OCI-LY1 (cell line): ENCODE results near the gene ESYT2.

Source experiments
- H2AFZ ChIP-seq: fragments of 200-600 bp; sonication (generic), shearing (Covaris generic); 2 replicates; pipeline ENCODE4 v1.6.0; 2014; ENCODE audit warnings: antibody characterized with exemption, mild to moderate bottlenecking, low read length
- H3F3A ChIP-seq: fragments of 200-600 bp; sonication (generic), shearing (Covaris generic); 2 replicates; pipeline ENCODE4 v1.6.0; 2014; ENCODE audit warnings: mild to moderate bottlenecking, antibody characterized with exemption, low read length, moderate library complexity; ENCODE audit not compliant: insufficient read depth
- H3K27ac ChIP-seq: fragments of 200-600 bp; sonication (generic); 2 replicates; pipeline ENCODE4 v1.5.1; 2014; ENCODE audit warnings: low read length, mixed run types, mild to moderate bottlenecking, low read depth; ENCODE audit not compliant: poor library complexity, severe bottlenecking
- H3K27me3 ChIP-seq: fragments of 200-600 bp; sonication (generic); 2 replicates; pipeline ENCODE4 v1.6.0; 2014; ENCODE audit warnings: antibody characterized with exemption, mild to moderate bottlenecking, low read length, moderate library complexity; ENCODE audit not compliant: insufficient read depth
- H3K36me3 ChIP-seq: fragments of 200-600 bp; sonication (generic); 2 replicates; pipeline ENCODE4 v1.6.1; 2014; ENCODE audit warnings: mild to moderate bottlenecking, antibody characterized with exemption, low read length, moderate library complexity, mixed read lengths; ENCODE audit not compliant: insufficient read depth
- H3K4me1 ChIP-seq: fragments of 200-600 bp; sonication (generic); 2 replicates; pipeline ENCODE4 v1.5.1; 2014; ENCODE audit warnings: mild to moderate bottlenecking, low read length, moderate library complexity; ENCODE audit not compliant: insufficient read depth, severe bottlenecking
- H3K4me2 ChIP-seq: fragments of 200-600 bp; sonication (generic), shearing (Covaris generic); 2 replicates; pipeline ENCODE4 v1.6.1; 2014; ENCODE audit warnings: low read length
- H3K4me3 ChIP-seq: fragments of 200-600 bp; sonication (generic); 2 replicates; pipeline ENCODE4 v1.5.1; 2014; ENCODE audit warnings: low read length, low read depth, mild to moderate bottlenecking, mixed read lengths; ENCODE audit not compliant: poor library complexity, severe bottlenecking
- H3K79me2 ChIP-seq: fragments of 200-600 bp; shearing (Covaris generic); 2 replicates; pipeline ENCODE4 v1.6.1; 2016; ENCODE audit warnings: mixed run types, low read length, mixed read lengths; ENCODE audit not compliant: insufficient read depth
- H3K9ac ChIP-seq: fragments of 200-600 bp; sonication (generic), shearing (Covaris generic); 2 replicates; pipeline ENCODE4 v1.6.1; 2014; ENCODE audit warnings: mild to moderate bottlenecking, low read length, mixed read lengths
- H3K9me2 ChIP-seq: fragments of 200-600 bp; sonication (generic), shearing (Covaris generic); 2 replicates; pipeline ENCODE4 v1.6.1; 2014; ENCODE audit warnings: low read depth, mild to moderate bottlenecking, low read length, mixed read lengths
- H3K9me3 ChIP-seq: fragments of 200-600 bp; shearing (Covaris generic); 2 replicates; pipeline ENCODE4 v1.6.1; 2014; ENCODE audit warnings: low read length, mixed read lengths
- H4K20me1 ChIP-seq: fragments of 200-600 bp; sonication (generic), shearing (Covaris generic); 2 replicates; pipeline ENCODE4 v1.6.0; 2016; ENCODE audit warnings: mild to moderate bottlenecking, low read length; ENCODE audit not compliant: insufficient read depth
- CTCF ChIP-seq: fragments of 200-600 bp; sonication (generic), shearing (Covaris generic); IDR thresholded peaks from 2 replicates; pipeline ENCODE4 v1.5.1; 2017; ENCODE audit warnings: mild to moderate bottlenecking, antibody characterized with exemption, low read length, moderate library complexity, mixed read lengths
- EZH2 ChIP-seq: fragments of 200-600 bp; sonication (generic), shearing (Covaris generic); IDR thresholded peaks from 2 replicates; pipeline ENCODE4 v1.8.0; 2017; ENCODE audit warnings: borderline replicate concordance, mixed run types, mild to moderate bottlenecking, antibody characterized with exemption, low read length, moderate library complexity, mixed read lengths

Gene ESYT2

GRCh38 chr7:158861936-158862704 lies 32.8 kb upstream of the ESYT2 start:
- Histone ChIP-seq H3K4me1 (peaks cover 25% of the 10 kb centered on the region), H4K20me1 (no peaks in the 10 kb centered on the region), H3K9me3 (no peaks in the 10 kb centered on the region), H3K27me3 (no peaks in the 10 kb centered on the region), H3K9me2 (no peaks in the 10 kb centered on the region), H2AFZ (no peak overlapping the region), H3K4me2 (no peak overlapping the region), H3K79me2 (0 out of 2 replicates have a peak, but pooled peaks cover under 1% of the 10 kb centered on the region), H3F3A (peaks cover 7% of the 10 kb centered on the region; the same call in 1 of the 2 replicates), H3K9ac (no peak overlapping the region), H3K4me3 (no peak overlapping the region), H3K36me3 (0 out of 2 replicates have a peak, but pooled peaks cover 3% of the 10 kb centered on the region), H3K27ac (no peak overlapping the region)
- no peak for TF ChIP-seq EZH2

GRCh38 chr7:158861004-158861787 lies 31.9 kb upstream of the ESYT2 start:
- Histone ChIP-seq H3K9me2 (no peaks in the 10 kb centered on the region), H3K27me3 (no peaks in the 10 kb centered on the region), H3K9me3 (no peaks in the 10 kb centered on the region), H3K4me1 (peaks cover 27% of the 10 kb centered on the region), H3K36me3 (0 out of 2 replicates have a peak, but pooled peaks cover 3% of the 10 kb centered on the region), H3K4me3 (no peak overlapping the region), H2AFZ (no peak overlapping the region), H3K4me2 (no peak overlapping the region), H4K20me1 (no peaks in the 10 kb centered on the region), H3K79me2 (0 out of 2 replicates have a peak, but pooled peaks cover 3% of the 10 kb centered on the region), H3K9ac (no peak overlapping the region), H3F3A (peaks cover 7% of the 10 kb centered on the region; the same call in 1 of the 2 replicates), H3K27ac (no peak overlapping the region)
- no peak for TF ChIP-seq EZH2
- no peak for TF ChIP-seq CTCF

- Histone ChIP-seq H3K4me3 (no peak overlapping the region), H3K27me3 (no peaks in the 10 kb centered on the region), H3K79me2 (0 out of 2 replicates have a peak, but pooled peaks cover 3% of the 10 kb centered on the region)
These were observed 31.1 kb upstream of the ESYT2 start for GRCh38 chr7:158860394-158860793.

More at GRCh38 chr7:158860394-158860793, 31.1 kb upstream of the ESYT2 start:
- no peak overlapping the region for H2AFZ ChIP-seq
- no peaks in the 10 kb centered on the region for H4K20me1 ChIP-seq
- H3K9me2 ChIP-seq, result no peaks in the 10 kb centered on the region
- H3F3A ChIP-seq, result peaks cover 7% of the 10 kb centered on the region; the same call in 1 of the 2 replicates
- H3K36me3 ChIP-seq, result 0 out of 2 replicates have a peak, but pooled peaks cover 3% of the 10 kb centered on the region
- peaks cover 34% of the 10 kb centered on the region for H3K4me1 ChIP-seq
- H3K9me3 ChIP-seq, result no peaks in the 10 kb centered on the region
- no peak overlapping the region for H3K27ac ChIP-seq
- no peak for TF ChIP-seq CTCF
- no peak for TF ChIP-seq EZH2
- H3K9ac ChIP-seq, result no peak overlapping the region
- no peak overlapping the region for H3K4me2 ChIP-seq
